ENCODE data around the gene MRPS31.

DNA sequence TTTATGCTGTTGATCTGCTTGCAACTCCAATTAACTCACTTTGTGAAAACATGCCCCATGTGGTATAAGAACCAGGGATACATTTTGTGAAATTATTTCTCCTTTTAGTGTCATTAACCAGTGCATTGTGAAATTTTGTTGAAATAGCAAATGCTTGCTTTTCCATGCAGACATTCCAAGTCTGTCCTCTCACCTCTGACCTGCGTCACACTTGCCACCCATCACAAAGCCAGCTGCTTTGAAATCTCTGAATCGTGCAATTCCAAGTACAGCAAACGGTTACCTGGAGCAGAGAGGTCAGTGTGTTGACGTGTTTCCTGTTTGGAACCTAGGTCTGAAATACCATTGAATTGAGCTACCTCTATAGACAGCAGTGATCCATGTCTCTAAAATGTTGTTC lies 13.6 kb upstream of the MRPS31 start:
- TF ChIP-seq POLR2AphosphoS5 (IDR thresholded peaks at IDR 0.05; ENCODE audit: low read depth, low read length), result no peak
- TF ChIP-seq, protein P1, sequence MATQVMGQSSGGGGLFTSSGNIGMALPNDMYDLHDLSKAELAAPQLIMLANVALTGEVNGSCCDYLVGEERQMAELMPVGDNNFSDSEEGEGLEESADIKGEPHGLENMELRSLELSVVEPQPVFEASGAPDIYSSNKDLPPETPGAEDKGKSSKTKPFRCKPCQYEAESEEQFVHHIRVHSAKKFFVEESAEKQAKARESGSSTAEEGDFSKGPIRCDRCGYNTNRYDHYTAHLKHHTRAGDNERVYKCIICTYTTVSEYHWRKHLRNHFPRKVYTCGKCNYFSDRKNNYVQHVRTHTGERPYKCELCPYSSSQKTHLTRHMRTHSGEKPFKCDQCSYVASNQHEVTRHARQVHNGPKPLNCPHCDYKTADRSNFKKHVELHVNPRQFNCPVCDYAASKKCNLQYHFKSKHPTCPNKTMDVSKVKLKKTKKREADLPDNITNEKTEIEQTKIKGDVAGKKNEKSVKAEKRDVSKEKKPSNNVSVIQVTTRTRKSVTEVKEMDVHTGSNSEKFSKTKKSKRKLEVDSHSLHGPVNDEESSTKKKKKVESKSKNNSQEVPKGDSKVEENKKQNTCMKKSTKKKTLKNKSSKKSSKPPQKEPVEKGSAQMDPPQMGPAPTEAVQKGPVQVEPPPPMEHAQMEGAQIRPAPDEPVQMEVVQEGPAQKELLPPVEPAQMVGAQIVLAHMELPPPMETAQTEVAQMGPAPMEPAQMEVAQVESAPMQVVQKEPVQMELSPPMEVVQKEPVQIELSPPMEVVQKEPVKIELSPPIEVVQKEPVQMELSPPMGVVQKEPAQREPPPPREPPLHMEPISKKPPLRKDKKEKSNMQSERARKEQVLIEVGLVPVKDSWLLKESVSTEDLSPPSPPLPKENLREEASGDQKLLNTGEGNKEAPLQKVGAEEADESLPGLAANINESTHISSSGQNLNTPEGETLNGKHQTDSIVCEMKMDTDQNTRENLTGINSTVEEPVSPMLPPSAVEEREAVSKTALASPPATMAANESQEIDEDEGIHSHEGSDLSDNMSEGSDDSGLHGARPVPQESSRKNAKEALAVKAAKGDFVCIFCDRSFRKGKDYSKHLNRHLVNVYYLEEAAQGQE (IDR thresholded peaks at IDR 0.05; ENCODE audit: insufficient read depth in 1 of 2, low read depth in 2 of 2, low read length in 1 of 2), result no peak
- TF ChIP-seq, protein P2, sequence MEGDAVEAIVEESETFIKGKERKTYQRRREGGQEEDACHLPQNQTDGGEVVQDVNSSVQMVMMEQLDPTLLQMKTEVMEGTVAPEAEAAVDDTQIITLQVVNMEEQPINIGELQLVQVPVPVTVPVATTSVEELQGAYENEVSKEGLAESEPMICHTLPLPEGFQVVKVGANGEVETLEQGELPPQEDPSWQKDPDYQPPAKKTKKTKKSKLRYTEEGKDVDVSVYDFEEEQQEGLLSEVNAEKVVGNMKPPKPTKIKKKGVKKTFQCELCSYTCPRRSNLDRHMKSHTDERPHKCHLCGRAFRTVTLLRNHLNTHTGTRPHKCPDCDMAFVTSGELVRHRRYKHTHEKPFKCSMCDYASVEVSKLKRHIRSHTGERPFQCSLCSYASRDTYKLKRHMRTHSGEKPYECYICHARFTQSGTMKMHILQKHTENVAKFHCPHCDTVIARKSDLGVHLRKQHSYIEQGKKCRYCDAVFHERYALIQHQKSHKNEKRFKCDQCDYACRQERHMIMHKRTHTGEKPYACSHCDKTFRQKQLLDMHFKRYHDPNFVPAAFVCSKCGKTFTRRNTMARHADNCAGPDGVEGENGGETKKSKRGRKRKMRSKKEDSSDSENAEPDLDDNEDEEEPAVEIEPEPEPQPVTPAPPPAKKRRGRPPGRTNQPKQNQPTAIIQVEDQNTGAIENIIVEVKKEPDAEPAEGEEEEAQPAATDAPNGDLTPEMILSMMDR (IDR thresholded peaks at IDR 0.05), result no peak

Measured in Panc1 (cell line).